ENCODE data around the gene FAM3A. TPM values are rescaled to one million over a fixed set of nuclear protein-coding genes. Genes with fewer than 3 reads are reported as not detected.

FAM3A gene
- total RNA-seq, 1 donor from 2014 or later, result 4.5 TPM

GRCh38 chrX:154549766-154550165 is 33.7 kb upstream of the FAM3A start:
- Histone ChIP-seq H3K36me3 (no peaks in the 10 kb centered on the region), H3K9ac (no peak overlapping the region), H3K79me2 (ENCODE audit: low read depth) (peaks cover 34% of the 10 kb centered on the region), H3K9me3 (ENCODE audit: low read depth) (no peaks in the 10 kb centered on the region), H3K4me1 (no peaks in the 10 kb centered on the region), H3F3A (ENCODE audit: low read depth) (no peaks in the 10 kb centered on the region), H4K20me1 (ENCODE audit: low read depth) (no peaks in the 10 kb centered on the region), H3K27me3 (no peaks in the 10 kb centered on the region), H2AFZ (replicated peaks) (no peak overlapping the region), H3K27ac (no peak overlapping the region), H3K4me3 (no peak overlapping the region), H3K4me2 (no peak overlapping the region)
- DNase-seq (ENCODE audit: low spot score), result no peak
- peaks cover 8% of the 10 kb centered on the region for H3K27me3 Mint-ChIP-seq (ENCODE audit: insufficient read depth, low read depth)
- no peak overlapping the region for H3K27ac Mint-ChIP-seq
- H3K9me3 Mint-ChIP-seq, result peaks cover 28% of the 10 kb centered on the region
- peaks cover 12% of the 10 kb centered on the region for H3K4me1 Mint-ChIP-seq
- TF ChIP-seq EZH2 (IDR thresholded peaks at IDR 0.05) (no peak), EZH2phosphoT487 (IDR thresholded peaks at IDR 0.05) (no peak), CTCF (IDR thresholded peaks at IDR 0.05) (no peak)
- H3K4me3 Mint-ChIP-seq, result peak overlapping the region; percentile 7
- H3K36me3 Mint-ChIP-seq, result peaks cover 4% of the 10 kb centered on the region

- Histone ChIP-seq H3K4me1 (no peaks in the 10 kb centered on the region), H3F3A (ENCODE audit: low read depth) (no peaks in the 10 kb centered on the region), H3K4me3 (peak overlapping the region; percentile 68), H2AFZ (replicated peaks) (no peak overlapping the region), H3K36me3 (no peaks in the 10 kb centered on the region), H3K9ac (peak overlapping the region; percentile 66), H3K9me3 (ENCODE audit: low read depth) (no peaks in the 10 kb centered on the region), H4K20me1 (ENCODE audit: low read depth) (no peaks in the 10 kb centered on the region), H3K27me3 (no peaks in the 10 kb centered on the region), H3K4me2 (peak overlapping the region; percentile 77), H3K27ac (peak overlapping the region; percentile 90), H3K79me2 (ENCODE audit: low read depth) (peaks cover 34% of the 10 kb centered on the region)
- H3K9me3 Mint-ChIP-seq, result peaks cover 26% of the 10 kb centered on the region
- H3K36me3 Mint-ChIP-seq, result peaks cover 3% of the 10 kb centered on the region
- no peak for TF ChIP-seq EZH2 (IDR thresholded peaks at IDR 0.05)
- no peak for TF ChIP-seq EZH2phosphoT487 (IDR thresholded peaks at IDR 0.05)
- TF ChIP-seq CTCF (IDR thresholded peaks at IDR 0.05), result no peak
- DNase-seq (ENCODE audit: low spot score), result no peak
- H3K4me1 Mint-ChIP-seq, result peaks cover 12% of the 10 kb centered on the region
- H3K27me3 Mint-ChIP-seq (ENCODE audit: insufficient read depth, low read depth), result peaks cover 7% of the 10 kb centered on the region
- no peak overlapping the region for H3K27ac Mint-ChIP-seq
- peak overlapping the region; percentile 91 for H3K4me3 Mint-ChIP-seq
Measured at GRCh38 chrX:154548028-154548316, 31.9 kb upstream of the FAM3A start.

DNA sequence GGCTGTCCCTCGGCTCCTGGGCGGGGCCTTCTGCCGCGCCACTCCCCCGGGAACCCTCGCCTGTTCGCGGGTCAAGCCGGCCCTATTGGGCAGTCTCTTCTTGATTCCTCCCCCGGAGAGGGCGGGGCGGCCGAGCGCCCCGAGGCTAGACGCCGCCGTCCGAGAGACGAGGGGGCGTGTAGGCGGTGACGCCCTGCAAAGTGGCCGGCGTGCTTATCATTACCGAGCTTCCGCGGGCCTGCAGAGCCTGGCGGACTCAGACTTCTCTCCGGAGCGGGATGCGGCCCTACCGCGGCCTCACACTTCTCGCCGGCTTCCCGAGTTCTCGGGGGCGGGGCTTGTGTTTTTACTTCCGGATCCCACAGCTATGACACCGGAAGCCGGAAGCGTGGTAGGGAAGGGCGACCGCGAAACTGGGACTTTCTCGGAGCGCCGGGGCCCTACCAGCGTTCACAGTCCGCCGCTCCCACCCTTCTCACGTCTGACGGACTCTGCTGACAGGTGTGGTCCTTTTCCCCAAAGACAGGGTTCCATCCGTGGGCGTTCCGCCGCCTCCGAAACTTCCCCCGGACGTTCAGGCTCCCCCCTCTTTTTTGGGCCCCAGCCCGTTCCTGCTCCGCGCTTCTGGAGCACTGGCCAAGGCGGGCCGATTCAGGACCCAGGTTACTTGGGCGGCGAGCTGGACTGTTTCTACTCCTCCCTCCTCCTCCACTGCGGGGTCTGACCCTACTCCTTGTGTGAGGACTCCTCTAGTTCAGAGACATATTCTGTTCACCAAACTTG is 31.4 kb upstream of the FAM3A start, which contains the start of gene IKBKG:
Gene IKBKG (plus strand): TSS at position 376 of the 783 bp plus-strand sequence. CDS start 4,383 bp downstream, outside the sequence.
- H3K27me3 Mint-ChIP-seq (ENCODE audit: insufficient read depth, low read depth), result peaks cover 7% of the 10 kb centered on the region
- Histone ChIP-seq H3K27me3 (no peaks in the 10 kb centered on the region), H3K4me1 (no peaks in the 10 kb centered on the region), H3K36me3 (no peaks in the 10 kb centered on the region), H3K9me3 (ENCODE audit: low read depth) (no peaks in the 10 kb centered on the region), H3K27ac (peak within 1 kb of the TSS; percentile 90), H3K9ac (peak within 1 kb of the TSS; percentile 66), H3F3A (ENCODE audit: low read depth) (no peaks in the 10 kb centered on the region), H4K20me1 (ENCODE audit: low read depth) (no peaks in the 10 kb centered on the region), H3K4me3 (peak within 1 kb of the TSS; percentile 68), H2AFZ (replicated peaks) (no peak within 1 kb of the TSS), H3K4me2 (peak within 1 kb of the TSS; percentile 83), H3K79me2 (ENCODE audit: low read depth) (peaks cover 34% of the 10 kb centered on the region)
- peak within 1 kb of the TSS; percentile 91 for H3K4me3 Mint-ChIP-seq
- TF ChIP-seq EZH2phosphoT487 (IDR thresholded peaks at IDR 0.05) (no peak), EZH2 (IDR thresholded peaks at IDR 0.05) (no peak), CTCF (IDR thresholded peaks at IDR 0.05) (no peak)
- peaks cover 12% of the 10 kb centered on the region for H3K4me1 Mint-ChIP-seq
- H3K9me3 Mint-ChIP-seq, result peaks cover 25% of the 10 kb centered on the region
- DNase-seq (ENCODE audit: low spot score), result peak; percentile 90
- H3K27ac Mint-ChIP-seq, result no peak within 1 kb of the TSS
- peaks cover 7% of the 10 kb centered on the region for H3K36me3 Mint-ChIP-seq

Data from neural progenitor cell (in vitro differentiated cells).